ENCODE results near the gene PAIP1.

- TF ChIP-seq CTCF (conservative IDR thresholded peaks at IDR 0.05 in 1 of 2, IDR thresholded peaks at IDR 0.05 in 1 of 2; ENCODE audit: extremely low read depth in 1 of 2, insufficient read depth in 1 of 2, low read depth in 1 of 2, low read length in 2 of 2) (no peak), EZH2 (IDR thresholded peaks at IDR 0.05; ENCODE audit: borderline replicate concordance, low read length) (no peak)
Measured at GRCh38 chr5:43602461-43603343, 45.8 kb upstream of the PAIP1 start, which contains the start of gene NNT.
